ENCODE data around the gene ATP1A4. TPM values are rescaled to one million over a fixed set of nuclear protein-coding genes. Genes with fewer than 3 reads are reported as not detected.

ATP1A4 gene
- total RNA-seq, 6 experiments from 2014 or later: not detected

Other genes starting within 250 kb of the ATP1A4 start
- gene TAGLN2, start 226.1 kb upstream of the ATP1A4 start, total RNA-seq (2021; fragmentation: NEBNext Ultra II Directional; extraction: Animal tissue kit (Norgen Biotek cat#: 25700)): 100 to 1,000 TPM; 560 to 914 (median 815) TPM
- gene IGSF9, start 206.0 kb upstream of the ATP1A4 start, total RNA-seq (2021; fragmentation: NEBNext Ultra II Directional; extraction: Animal tissue kit (Norgen Biotek cat#: 25700)): not detected
- gene SLAMF9, start 197.4 kb upstream of the ATP1A4 start, total RNA-seq (2021; fragmentation: NEBNext Ultra II Directional; extraction: Animal tissue kit (Norgen Biotek cat#: 25700)): under 1 TPM in 3 of 6 experiments, not detected in 3; 0.41 to 0.51 (median 0.46) TPM
- gene PIGM, start 119.6 kb upstream of the ATP1A4 start, total RNA-seq (2021; fragmentation: NEBNext Ultra II Directional; extraction: Animal tissue kit (Norgen Biotek cat#: 25700)): 1 to 10 TPM; 6.7 to 8.4 (median 7.7) TPM
- gene KCNJ10, start 81.4 kb upstream of the ATP1A4 start, total RNA-seq (2021; fragmentation: NEBNext Ultra II Directional; extraction: Animal tissue kit (Norgen Biotek cat#: 25700)): not detected
- not detected for gene KCNJ9, start 70.1 kb upstream of the ATP1A4 start, total RNA-seq (2021; fragmentation: NEBNext Ultra II Directional; extraction: Animal tissue kit (Norgen Biotek cat#: 25700))
- 10 to 100 TPM in 5 of 6 experiments, 1 to 10 TPM in 1; 9.6 to 12.9 (median 11.2) TPM for gene IGSF8, start 53.0 kb upstream of the ATP1A4 start, total RNA-seq (2021; fragmentation: NEBNext Ultra II Directional; extraction: Animal tissue kit (Norgen Biotek cat#: 25700))
- gene ATP1A2, start 35.8 kb upstream of the ATP1A4 start, total RNA-seq (2021; fragmentation: NEBNext Ultra II Directional; extraction: Animal tissue kit (Norgen Biotek cat#: 25700)): under 1 TPM in 5 of 6 experiments, not detected in 1; 0.09 to 0.17 (median 0.14) TPM
- gene CASQ1, start 39.0 kb downstream of the ATP1A4 start, total RNA-seq (2021; fragmentation: NEBNext Ultra II Directional; extraction: Animal tissue kit (Norgen Biotek cat#: 25700)): under 1 TPM in 3 of 6 experiments, not detected in 3; 0.14 to 0.35 (median 0.19) TPM
- gene PEA15, start 53.8 kb downstream of the ATP1A4 start, total RNA-seq (2021; fragmentation: NEBNext Ultra II Directional; extraction: Animal tissue kit (Norgen Biotek cat#: 25700)): 100 to 1,000 TPM; 448 to 538 (median 470) TPM
- 10 to 100 TPM; 65.9 to 73.0 (median 70.1) TPM for gene DCAF8, start 110.9 kb downstream of the ATP1A4 start, total RNA-seq (2021; fragmentation: NEBNext Ultra II Directional; extraction: Animal tissue kit (Norgen Biotek cat#: 25700))
- gene PEX19, start 133.5 kb downstream of the ATP1A4 start, total RNA-seq (2021; fragmentation: NEBNext Ultra II Directional; extraction: Animal tissue kit (Norgen Biotek cat#: 25700)): 10 to 100 TPM; 65.2 to 74.3 (median 70.5) TPM
- 100 to 1,000 TPM; 218 to 257 (median 249) TPM for gene COPA, start 191.6 kb downstream of the ATP1A4 start, total RNA-seq (2021; fragmentation: NEBNext Ultra II Directional; extraction: Animal tissue kit (Norgen Biotek cat#: 25700))
- gene NCSTN, start 191.8 kb downstream of the ATP1A4 start, total RNA-seq (2021; fragmentation: NEBNext Ultra II Directional; extraction: Animal tissue kit (Norgen Biotek cat#: 25700)): 100 to 1,000 TPM; 133 to 154 (median 145) TPM
- under 1 TPM in 3 of 6 experiments, not detected in 3; 0.11 to 0.17 (median 0.11) TPM for gene NHLH1, start 215.5 kb downstream of the ATP1A4 start, total RNA-seq (2021; fragmentation: NEBNext Ultra II Directional; extraction: Animal tissue kit (Norgen Biotek cat#: 25700))
- not detected for gene VANGL2, start 249.0 kb downstream of the ATP1A4 start, total RNA-seq (2021; fragmentation: NEBNext Ultra II Directional; extraction: Animal tissue kit (Norgen Biotek cat#: 25700))